HepG2 (cell line): ENCODE data around the gene CD96. TPM values are rescaled to one million over a fixed set of nuclear protein-coding genes. Genes with fewer than 3 reads are reported as not detected.

Source experiments
- CC2D1A ChIP-seq: sonication (generic); formaldehyde crosslinking; IDR thresholded peaks from 2 replicates; pipeline ENCODE4 v1.8.1; 2023; ENCODE audit warnings: mild to moderate bottlenecking, missing genetic modification reagents
- FOXK2 ChIP-seq: fragments of 450-650 bp; IDR thresholded peaks from 2 replicates; pipeline ENCODE4 v1.6.1; 2016
- FOXP1 ChIP-seq, 2 experiments: fragments of 450-650 bp in 1 of 2; IDR thresholded peaks; 2 replicates each; pipeline ENCODE4 v1.6.1; 2017 to 2018; ENCODE audit warnings: antibody characterized with exemption in 1 of 2
- GATAD2A ChIP-seq: IDR thresholded peaks from 2 replicates; pipeline ENCODE4 v1.6.1; 2016
- HNF4G ChIP-seq, 2 experiments: sonication (generic) in 1 of 2; formaldehyde crosslinking in 1 of 2; IDR thresholded peaks; 2 replicates each; pipeline versions ENCODE4 v1.4.0 to v1.6.1; 2011 to 2020; ENCODE audit warnings: borderline replicate concordance in 2 of 2, low read depth in 2 of 2, mild to moderate bottlenecking in 2 of 2, low read length in 1 of 2, missing genetic modification reagents in 1 of 2, moderate library complexity in 1 of 2
- MAFF ChIP-seq: IDR thresholded peaks from 2 replicates; pipeline ENCODE4 v1.6.1; 2011; ENCODE audit warnings: low read depth, low read length, improper control_type of control experiment
- MEIS2 ChIP-seq: sonication (generic); formaldehyde crosslinking; IDR thresholded peaks from 2 replicates; pipeline ENCODE4 v1.9.0; 2021; ENCODE audit warnings: mild to moderate bottlenecking, missing genetic modification reagents
- NFYB ChIP-seq: sonication (generic); formaldehyde crosslinking; IDR thresholded peaks from 2 replicates; pipeline ENCODE4 v1.4.0; 2020; ENCODE audit warnings: missing genetic modification reagents
- ONECUT2 ChIP-seq: sonication (generic); formaldehyde crosslinking; IDR thresholded peaks from 2 replicates; pipeline ENCODE4 v1.4.0; 2020; ENCODE audit warnings: missing genetic modification reagents
- PAWR ChIP-seq: sonication (generic); formaldehyde crosslinking; IDR thresholded peaks from 2 replicates; pipeline ENCODE4 v1.4.0; 2020; ENCODE audit warnings: missing genetic modification reagents, mild to moderate bottlenecking, borderline replicate concordance
- PPARG ChIP-seq: conservative IDR thresholded peaks from 2 replicates; pipeline ENCODE4 v1.6.1; 2016; ENCODE audit warnings: missing biosample characterization, missing genetic modification reagents
- TOPORS ChIP-seq: sonication (generic); formaldehyde crosslinking; IDR thresholded peaks from 2 replicates; pipeline ENCODE4 v1.8.0; 2023; ENCODE audit warnings: mild to moderate bottlenecking, missing genetic modification reagents
- ZKSCAN5 ChIP-seq: sonication (generic); formaldehyde crosslinking; IDR thresholded peaks from 2 replicates; pipeline ENCODE4 v1.5.1; 2020; ENCODE audit warnings: mild to moderate bottlenecking, missing genetic modification reagents
- ZNF17 ChIP-seq: sonication (generic); formaldehyde crosslinking; IDR thresholded peaks from 2 replicates; pipeline ENCODE4 v1.5.0; 2020; ENCODE audit warnings: mild to moderate bottlenecking, missing genetic modification reagents
- ZNF44 ChIP-seq: sonication (generic); formaldehyde crosslinking; IDR thresholded peaks from 2 replicates; pipeline ENCODE4 v1.5.1; 2020; ENCODE audit warnings: mild to moderate bottlenecking, missing genetic modification reagents
- ZNF441 ChIP-seq: sonication (generic); formaldehyde crosslinking; IDR thresholded peaks from 2 replicates; pipeline ENCODE4 v1.7.0; 2021; ENCODE audit warnings: missing genetic modification reagents, borderline replicate concordance
- ZNF496 ChIP-seq: sonication (generic); formaldehyde crosslinking; IDR thresholded peaks from 2 replicates; pipeline ENCODE4 v1.8.1; 2023; ENCODE audit warnings: mild to moderate bottlenecking, moderate library complexity, missing genetic modification reagents; ENCODE audit not compliant: insufficient replicate concordance
- ZNF501 ChIP-seq: sonication (generic); formaldehyde crosslinking; IDR thresholded peaks from 2 replicates; pipeline ENCODE4 v1.5.1; 2020; ENCODE audit warnings: mild to moderate bottlenecking, moderate library complexity, missing genetic modification reagents
- ZNF792 ChIP-seq: IDR thresholded peaks from 2 replicates; pipeline ENCODE4 v1.6.1; 2016
- polyA plus RNA-seq, 8 experiments: library from polyadenylated mRNA; depleted of rRNA in 3 of 8; stranded (reverse) in 7 of 8; unstranded in 1 of 8; fragments of >200 nt; fragmentation: Illumina TruSeq in 4 of 8; extraction: Trizol in 4 of 8; gene quantifications; 2 replicates each; pipeline versions ENCODE4 v1.2.1 to v1.2.3, GENCODE V29; 2011 to 2016; ENCODE audit warnings: low read depth in 4 of 8, missing spikeins in 1 of 8, mixed read lengths in 1 of 8; ENCODE audit not compliant: insufficient read depth in 1 of 8
- total RNA-seq, 5 experiments: library from RNA; depleted of rRNA; stranded (reverse); fragments of >200 nt; fragmentation: Illumina TruSeq; extraction: Trizol; gene quantifications; 2 replicates each; pipeline ENCODE4 v1.2.3, GENCODE V29; 2016; ENCODE audit warnings: low read depth in 1 of 5
- TF ChIP-seq, protein P1 (sequence below): sonication (generic); formaldehyde crosslinking; conservative IDR thresholded peaks from 2 replicates; pipeline ENCODE4 v1.4.0; 2020; ENCODE audit warnings: missing genetic modification reagents
- TF ChIP-seq, protein P2 (sequence below): IDR thresholded peaks from 2 replicates; pipeline ENCODE4 v1.6.1; 2016; ENCODE audit warnings: mild to moderate bottlenecking
- TF ChIP-seq, protein P3 (sequence below): sonication (generic); formaldehyde crosslinking; IDR thresholded peaks from 2 replicates; pipeline ENCODE4 v1.8.0; 2022; ENCODE audit warnings: mild to moderate bottlenecking, missing genetic modification reagents, moderate library complexity
- TF ChIP-seq, protein P4 (sequence below): sonication (generic); formaldehyde crosslinking; IDR thresholded peaks from 2 replicates; pipeline ENCODE4 v1.4.0; 2020; ENCODE audit warnings: missing genetic modification reagents

The CD96 gene
- total and polyA plus RNA-seq, 2 of the 13 experiments (the other 11 are each of a cell fraction or from before 2014, with no cell fraction given), result not detected

DNA sequence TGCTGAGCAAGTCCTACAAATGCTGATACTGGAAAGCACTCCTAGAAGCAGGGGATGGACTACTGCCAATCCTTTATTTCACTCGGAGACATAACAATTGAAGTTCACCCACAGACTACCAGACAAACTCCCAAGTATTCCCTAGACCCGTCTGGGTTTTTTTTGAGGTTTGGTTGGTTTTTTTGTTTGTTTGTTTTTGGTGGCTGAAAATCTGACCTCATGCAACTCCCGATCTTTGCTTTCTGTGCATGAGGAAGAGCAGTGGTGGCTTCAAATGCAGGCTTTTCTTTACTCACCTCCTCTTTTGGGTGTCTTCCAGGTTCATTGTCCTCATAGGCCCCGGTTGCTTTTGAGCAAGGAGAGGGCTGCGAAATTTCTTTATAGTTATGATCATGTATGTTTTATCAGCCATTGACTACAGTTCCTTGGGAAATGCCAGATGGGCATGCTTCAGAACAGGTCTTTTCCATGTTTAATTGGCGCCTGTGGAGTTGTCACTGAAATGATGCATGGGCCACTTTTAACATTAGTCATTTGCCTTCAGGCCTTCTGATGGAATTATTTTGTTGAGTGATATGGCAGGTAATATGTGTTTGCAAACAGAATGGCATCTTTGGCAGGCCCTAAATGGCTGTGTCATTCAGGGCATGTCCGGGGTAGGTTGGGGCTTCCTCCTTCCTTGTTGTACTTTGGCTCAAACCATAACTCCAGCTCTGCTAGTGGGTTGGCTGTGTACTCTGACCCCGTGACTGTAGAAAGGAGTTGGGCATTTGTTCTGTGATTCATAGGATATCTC lies 134.4 kb downstream of the CD96 start (continued):
- TF ChIP-seq, protein P1, sequence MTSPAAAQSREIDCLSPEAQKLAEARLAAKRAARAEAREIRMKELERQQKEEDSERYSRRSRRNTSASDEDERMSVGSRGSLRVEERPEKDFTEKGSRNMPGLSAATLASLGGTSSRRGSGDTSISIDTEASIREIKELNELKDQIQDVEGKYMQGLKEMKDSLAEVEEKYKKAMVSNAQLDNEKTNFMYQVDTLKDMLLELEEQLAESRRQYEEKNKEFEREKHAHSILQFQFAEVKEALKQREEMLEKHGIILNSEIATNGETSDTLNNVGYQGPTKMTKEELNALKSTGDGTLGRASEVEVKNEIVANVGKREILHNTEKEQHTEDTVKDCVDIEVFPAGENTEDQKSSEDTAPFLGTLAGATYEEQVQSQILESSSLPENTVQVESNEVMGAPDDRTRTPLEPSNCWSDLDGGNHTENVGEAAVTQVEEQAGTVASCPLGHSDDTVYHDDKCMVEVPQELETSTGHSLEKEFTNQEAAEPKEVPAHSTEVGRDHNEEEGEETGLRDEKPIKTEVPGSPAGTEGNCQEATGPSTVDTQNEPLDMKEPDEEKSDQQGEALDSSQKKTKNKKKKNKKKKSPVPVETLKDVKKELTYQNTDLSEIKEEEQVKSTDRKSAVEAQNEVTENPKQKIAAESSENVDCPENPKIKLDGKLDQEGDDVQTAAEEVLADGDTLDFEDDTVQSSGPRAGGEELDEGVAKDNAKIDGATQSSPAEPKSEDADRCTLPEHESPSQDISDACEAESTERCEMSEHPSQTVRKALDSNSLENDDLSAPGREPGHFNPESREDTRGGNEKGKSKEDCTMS, result no peak
- TF ChIP-seq ZNF501 (CRISPR knock-in tag) (peak; percentile 61; the same call in 1 of the 2 replicates), PAWR (no peak), ZNF496 (CRISPR knock-in tag) (no peak), NFYB (CRISPR knock-in tag) (peak; percentile 26; the same call in 1 of the 2 replicates), ZNF44 (CRISPR knock-in tag) (no peak), PPARG (0 out of 2 replicates have a peak, but pooled peaks have one; percentile 23), FOXP1 (IDR thresholded peaks at IDR 0.05) (no peak), FOXP1 (CRISPR knock-in tag; IDR thresholded peaks at IDR 0.05) (0 out of 2 replicates have a peak, but pooled peaks have one; percentile 15), ZNF17 (CRISPR knock-in tag) (no peak), ZKSCAN5 (no peak), GATAD2A (CRISPR knock-in tag) (peak; percentile 29; the same call in 1 of the 2 replicates), FOXK2 (peak; percentile 55; the same call in 1 of the 2 replicates), CC2D1A (CRISPR knock-in tag) (no peak), ZNF792 (CRISPR knock-in tag) (peak; percentile 80; the same call in 1 of the 2 replicates), ONECUT2 (CRISPR knock-in tag) (no peak), HNF4G (IDR thresholded peaks at IDR 0.05; ENCODE audit: borderline replicate concordance, low read depth, low read length) (0 out of 2 replicates have a peak, but pooled peaks have one; percentile 44), HNF4G (CRISPR knock-in tag; IDR thresholded peaks at IDR 0.05; ENCODE audit: borderline replicate concordance, low read depth) (no peak), TOPORS (CRISPR knock-in tag) (no peak), ZNF441 (no peak), MEIS2 (CRISPR knock-in tag) (no peak), MAFF (no peak)
- TF ChIP-seq, protein P2, sequence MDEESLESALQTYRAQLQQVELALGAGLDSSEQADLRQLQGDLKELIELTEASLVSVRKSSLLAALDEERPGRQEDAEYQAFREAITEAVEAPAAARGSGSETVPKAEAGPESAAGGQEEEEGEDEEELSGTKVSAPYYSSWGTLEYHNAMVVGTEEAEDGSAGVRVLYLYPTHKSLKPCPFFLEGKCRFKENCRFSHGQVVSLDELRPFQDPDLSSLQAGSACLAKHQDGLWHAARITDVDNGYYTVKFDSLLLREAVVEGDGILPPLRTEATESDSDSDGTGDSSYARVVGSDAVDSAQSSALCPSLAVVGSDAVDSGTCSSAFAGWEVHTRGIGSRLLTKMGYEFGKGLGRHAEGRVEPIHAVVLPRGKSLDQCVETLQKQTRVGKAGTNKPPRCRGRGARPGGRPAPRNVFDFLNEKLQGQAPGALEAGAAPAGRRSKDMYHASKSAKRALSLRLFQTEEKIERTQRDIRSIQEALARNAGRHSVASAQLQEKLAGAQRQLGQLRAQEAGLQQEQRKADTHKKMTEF (CRISPR knock-in tag), result peak; percentile 49; the same call in 1 of the 2 replicates
- TF ChIP-seq, protein P3, sequence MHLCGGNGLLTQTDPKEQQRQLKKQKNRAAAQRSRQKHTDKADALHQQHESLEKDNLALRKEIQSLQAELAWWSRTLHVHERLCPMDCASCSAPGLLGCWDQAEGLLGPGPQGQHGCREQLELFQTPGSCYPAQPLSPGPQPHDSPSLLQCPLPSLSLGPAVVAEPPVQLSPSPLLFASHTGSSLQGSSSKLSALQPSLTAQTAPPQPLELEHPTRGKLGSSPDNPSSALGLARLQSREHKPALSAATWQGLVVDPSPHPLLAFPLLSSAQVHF (CRISPR knock-in tag), result no peak
- TF ChIP-seq, protein P4, sequence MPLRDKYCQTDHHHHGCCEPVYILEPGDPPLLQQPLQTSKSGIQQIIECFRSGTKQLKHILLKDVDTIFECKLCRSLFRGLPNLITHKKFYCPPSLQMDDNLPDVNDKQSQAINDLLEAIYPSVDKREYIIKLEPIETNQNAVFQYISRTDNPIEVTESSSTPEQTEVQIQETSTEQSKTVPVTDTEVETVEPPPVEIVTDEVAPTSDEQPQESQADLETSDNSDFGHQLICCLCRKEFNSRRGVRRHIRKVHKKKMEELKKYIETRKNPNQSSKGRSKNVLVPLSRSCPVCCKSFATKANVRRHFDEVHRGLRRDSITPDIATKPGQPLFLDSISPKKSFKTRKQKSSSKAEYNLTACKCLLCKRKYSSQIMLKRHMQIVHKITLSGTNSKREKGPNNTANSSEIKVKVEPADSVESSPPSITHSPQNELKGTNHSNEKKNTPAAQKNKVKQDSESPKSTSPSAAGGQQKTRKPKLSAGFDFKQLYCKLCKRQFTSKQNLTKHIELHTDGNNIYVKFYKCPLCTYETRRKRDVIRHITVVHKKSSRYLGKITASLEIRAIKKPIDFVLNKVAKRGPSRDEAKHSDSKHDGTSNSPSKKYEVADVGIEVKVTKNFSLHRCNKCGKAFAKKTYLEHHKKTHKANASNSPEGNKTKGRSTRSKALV, result no peak
